Mesendoderm (in vitro differentiated cells): ENCODE data around the gene STARD5.
A peak's percentile ranks its signal among the peaks of the same experiment; 100 is the strongest.

Source experiments
- DNase-seq: peaks from one replicate; pipeline ENCODE4 v3.0.0; 2013
- H2AK5ac ChIP-seq: 2 replicates; pipeline ENCODE4 v1.6.1; 2013; ENCODE audit warnings: low read length, inconsistent platforms
- H2BK120ac ChIP-seq: 2 replicates; pipeline ENCODE4 v1.6.1; 2013; ENCODE audit warnings: low read depth, mild to moderate bottlenecking, low read length, moderate library complexity, mixed read lengths
- H2BK15ac ChIP-seq: replicated peaks from 2 replicates; pipeline ENCODE4 v1.6.1; 2013; ENCODE audit warnings: low read depth, mild to moderate bottlenecking, moderate library complexity
- H2BK5ac ChIP-seq: 2 replicates; pipeline ENCODE4 v1.6.1; 2013; ENCODE audit warnings: low read length, inconsistent platforms
- H3K18ac ChIP-seq: 2 replicates; pipeline ENCODE4 v1.6.1; 2013; ENCODE audit warnings: mild to moderate bottlenecking, low read length, mixed read lengths
- H3K23ac ChIP-seq: one replicate; pipeline ENCODE4 v1.6.1; 2013; ENCODE audit warnings: low read length
- H3K27ac ChIP-seq: 2 replicates; pipeline ENCODE4 v1.5.1; 2013; ENCODE audit warnings: low read depth, mild to moderate bottlenecking, inconsistent platforms, low read length, moderate library complexity
- H3K27me3 ChIP-seq: 2 replicates; pipeline ENCODE4 v1.6.1; 2013; ENCODE audit warnings: low read length, control low read depth, mild to moderate bottlenecking, inconsistent platforms; ENCODE audit not compliant: insufficient read depth, poor library complexity
- H3K36me3 ChIP-seq: 2 replicates; pipeline ENCODE4 v1.6.1; 2013; ENCODE audit warnings: low read length, inconsistent platforms; ENCODE audit not compliant: control insufficient read depth, insufficient read depth
- H3K4ac ChIP-seq: one replicate; pipeline ENCODE4 v1.6.1; 2013; ENCODE audit warnings: low read depth, mild to moderate bottlenecking, low read length, moderate library complexity
- H3K4me1 ChIP-seq: 2 replicates; pipeline ENCODE4 v1.6.1; 2013; ENCODE audit warnings: low read depth, low read length, inconsistent platforms; ENCODE audit not compliant: control insufficient read depth
- H3K4me2 ChIP-seq: 2 replicates; pipeline ENCODE4 v1.6.1; 2013; ENCODE audit warnings: low read length
- H3K4me3 ChIP-seq: 2 replicates; pipeline ENCODE4 v1.5.1; 2013; ENCODE audit warnings: mild to moderate bottlenecking, low read length
- H3K56ac ChIP-seq: one replicate; pipeline ENCODE4 v1.6.1; 2013; ENCODE audit warnings: low read length
- H3K79me1 ChIP-seq: 2 replicates; pipeline ENCODE4 v1.6.1; 2013; ENCODE audit warnings: low read length, inconsistent platforms
- H3K79me2 ChIP-seq: 2 replicates; pipeline ENCODE4 v1.6.1; 2013; ENCODE audit warnings: mild to moderate bottlenecking, low read length; ENCODE audit not compliant: control insufficient read depth, insufficient read depth
- H3K9ac ChIP-seq: 2 replicates; pipeline ENCODE4 v1.6.1; 2013; ENCODE audit warnings: low read length, inconsistent platforms
- H4K5ac ChIP-seq: one replicate; pipeline ENCODE4 v1.6.1; 2013; ENCODE audit warnings: low read length
- H4K8ac ChIP-seq: one replicate; pipeline ENCODE4 v1.6.1; 2013; ENCODE audit warnings: low read depth, mild to moderate bottlenecking, control low read depth, low read length, moderate library complexity
- whole genome bisulfite sequencing: extraction: QIAGEN DNeasy Blood & Tissue Kit; methylation state at CpG from one replicate; pipeline ENCODE4 v1.1.7; 2013; ENCODE audit warnings: low lambda C conversion rate, missing lambda C conversion rate; ENCODE audit not compliant: insufficient coverage; ENCODE audit errors: extremely low coverage; 5-methylcytosine and 5-hydroxymethylcytosine counted together

Gene STARD5

DNA sequence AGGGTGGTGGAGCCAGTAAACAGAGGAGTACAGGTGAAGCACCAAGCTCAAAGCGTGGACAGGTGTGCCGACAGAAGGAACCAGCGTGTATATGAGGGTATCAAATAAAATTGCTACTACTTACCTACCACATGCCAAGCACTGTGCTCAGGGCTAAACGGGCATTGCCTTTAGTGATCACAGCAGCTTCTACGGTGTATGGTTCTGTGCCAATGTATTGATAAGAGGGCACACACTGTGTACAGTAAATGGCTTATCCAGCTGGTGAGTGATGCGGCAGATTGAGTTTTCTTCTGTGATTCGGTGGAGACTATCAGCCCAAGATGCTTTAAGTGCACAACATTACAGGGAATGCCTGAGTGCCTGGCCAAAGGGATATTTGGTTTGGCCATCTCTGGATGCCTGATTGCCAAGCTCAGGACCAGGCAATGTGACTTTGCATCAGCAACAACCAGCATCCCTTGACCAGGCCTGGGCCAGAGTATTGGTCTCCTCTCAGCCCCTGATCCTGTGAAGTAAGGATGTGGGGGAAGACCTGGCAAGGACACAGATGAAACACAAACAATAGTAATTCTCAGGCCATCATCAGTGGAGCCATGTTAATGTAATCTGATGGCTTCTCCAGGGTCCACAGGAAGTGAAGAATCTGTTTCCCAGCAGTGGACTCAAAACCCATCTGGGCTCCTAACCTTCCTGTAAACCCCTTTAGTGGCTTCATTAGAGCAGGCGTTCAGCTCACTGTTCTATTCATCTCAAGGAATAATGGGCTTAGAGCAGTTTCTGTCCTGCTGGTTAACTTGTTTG is 14.1 kb downstream of the STARD5 start:
- no peak overlapping the region for H2BK120ac ChIP-seq
- H4K8ac ChIP-seq, result no peak overlapping the region
- no peak overlapping the region for H3K18ac ChIP-seq
- no peak overlapping the region for H2AK5ac ChIP-seq
- H4K5ac ChIP-seq, result no peak overlapping the region
- H3K4ac ChIP-seq, result no peak overlapping the region
- H3K4me3 ChIP-seq, result no peak overlapping the region
- H3K27ac ChIP-seq, result no peak overlapping the region
- H3K9ac ChIP-seq, result no peak overlapping the region
- no peak overlapping the region for H3K56ac ChIP-seq
- no peaks in the 10 kb centered on the region for H3K4me1 ChIP-seq
- H2BK15ac ChIP-seq, result no peak overlapping the region
- no peak overlapping the region for H3K4me2 ChIP-seq
- no CpG with 5 or more reads among the region's 8 CpGs for WGBS
- H3K79me1 ChIP-seq, result no peaks in the 10 kb centered on the region
- no peaks in the 10 kb centered on the region for H3K36me3 ChIP-seq
- DNase-seq, result no peak
- no peaks in the 10 kb centered on the region for H3K79me2 ChIP-seq
- H2BK5ac ChIP-seq, result no peak overlapping the region
- no peak overlapping the region for H3K23ac ChIP-seq
- H3K27me3 ChIP-seq, result no peaks in the 10 kb centered on the region

DNA sequence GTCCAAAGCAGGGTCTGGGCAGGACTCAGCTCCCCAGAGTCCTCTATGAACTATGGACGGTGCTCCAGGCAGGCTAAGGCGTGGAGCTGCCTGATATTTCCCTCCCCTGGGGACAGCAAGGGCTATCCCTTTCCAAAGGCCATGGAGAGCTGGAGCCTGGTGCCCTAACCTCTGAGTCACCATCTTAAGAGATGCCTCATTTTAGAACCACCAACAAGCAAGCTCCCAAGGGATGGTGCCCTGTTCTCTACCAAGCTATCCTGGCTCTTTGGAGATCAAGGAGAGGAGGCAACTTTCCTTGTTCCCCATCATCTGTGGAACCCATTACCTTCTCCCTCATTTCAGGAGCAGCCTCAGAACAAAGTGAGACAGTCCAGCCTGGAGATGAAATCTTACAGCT is 15.7 kb downstream of the STARD5 start:
- no peak overlapping the region for H3K4me2 ChIP-seq
- H2BK120ac ChIP-seq, result no peak overlapping the region
- no peak overlapping the region for H3K23ac ChIP-seq
- H3K4me3 ChIP-seq, result no peak overlapping the region
- H2BK5ac ChIP-seq, result no peak overlapping the region
- H4K8ac ChIP-seq, result no peak overlapping the region
- H3K9ac ChIP-seq, result no peak overlapping the region
- no peaks in the 10 kb centered on the region for H3K79me2 ChIP-seq
- no peak overlapping the region for H3K27ac ChIP-seq
- no peak overlapping the region for H2BK15ac ChIP-seq
- H2AK5ac ChIP-seq, result no peak overlapping the region
- no peaks in the 10 kb centered on the region for H3K36me3 ChIP-seq
- H3K56ac ChIP-seq, result no peak overlapping the region
- H3K18ac ChIP-seq, result no peak overlapping the region
- DNase-seq, result no peak
- no peaks in the 10 kb centered on the region for H3K4me1 ChIP-seq
- H3K79me1 ChIP-seq, result no peaks in the 10 kb centered on the region
- no peak overlapping the region for H4K5ac ChIP-seq
- H3K4ac ChIP-seq, result no peak overlapping the region
- no CpG with 5 or more reads among the region's 2 CpGs for WGBS
- H3K27me3 ChIP-seq, result no peaks in the 10 kb centered on the region

GRCh38 chr15:81304226-81304625 is 19.7 kb downstream of the STARD5 start:
- H3K36me3 ChIP-seq, result no peaks in the 10 kb centered on the region
- H3K18ac ChIP-seq, result no peak overlapping the region
- H3K4ac ChIP-seq, result no peak overlapping the region
- no peak for DNase-seq
- H3K79me1 ChIP-seq, result no peaks in the 10 kb centered on the region
- H4K8ac ChIP-seq, result no peak overlapping the region
- no peaks in the 10 kb centered on the region for H3K4me1 ChIP-seq
- H3K27ac ChIP-seq, result no peak overlapping the region
- WGBS, result no CpG with 5 or more reads among the region's 5 CpGs
- no peaks in the 10 kb centered on the region for H3K79me2 ChIP-seq
- H3K9ac ChIP-seq, result no peak overlapping the region
- H3K4me2 ChIP-seq, result no peak overlapping the region
- H2BK120ac ChIP-seq, result no peak overlapping the region
- no peak overlapping the region for H3K4me3 ChIP-seq
- no peak overlapping the region for H3K23ac ChIP-seq
- no peak overlapping the region for H4K5ac ChIP-seq
- no peak overlapping the region for H2AK5ac ChIP-seq
- no peak overlapping the region for H2BK5ac ChIP-seq
- H3K56ac ChIP-seq, result no peak overlapping the region
- H3K27me3 ChIP-seq, result no peaks in the 10 kb centered on the region
- H2BK15ac ChIP-seq, result no peak overlapping the region

DNA sequence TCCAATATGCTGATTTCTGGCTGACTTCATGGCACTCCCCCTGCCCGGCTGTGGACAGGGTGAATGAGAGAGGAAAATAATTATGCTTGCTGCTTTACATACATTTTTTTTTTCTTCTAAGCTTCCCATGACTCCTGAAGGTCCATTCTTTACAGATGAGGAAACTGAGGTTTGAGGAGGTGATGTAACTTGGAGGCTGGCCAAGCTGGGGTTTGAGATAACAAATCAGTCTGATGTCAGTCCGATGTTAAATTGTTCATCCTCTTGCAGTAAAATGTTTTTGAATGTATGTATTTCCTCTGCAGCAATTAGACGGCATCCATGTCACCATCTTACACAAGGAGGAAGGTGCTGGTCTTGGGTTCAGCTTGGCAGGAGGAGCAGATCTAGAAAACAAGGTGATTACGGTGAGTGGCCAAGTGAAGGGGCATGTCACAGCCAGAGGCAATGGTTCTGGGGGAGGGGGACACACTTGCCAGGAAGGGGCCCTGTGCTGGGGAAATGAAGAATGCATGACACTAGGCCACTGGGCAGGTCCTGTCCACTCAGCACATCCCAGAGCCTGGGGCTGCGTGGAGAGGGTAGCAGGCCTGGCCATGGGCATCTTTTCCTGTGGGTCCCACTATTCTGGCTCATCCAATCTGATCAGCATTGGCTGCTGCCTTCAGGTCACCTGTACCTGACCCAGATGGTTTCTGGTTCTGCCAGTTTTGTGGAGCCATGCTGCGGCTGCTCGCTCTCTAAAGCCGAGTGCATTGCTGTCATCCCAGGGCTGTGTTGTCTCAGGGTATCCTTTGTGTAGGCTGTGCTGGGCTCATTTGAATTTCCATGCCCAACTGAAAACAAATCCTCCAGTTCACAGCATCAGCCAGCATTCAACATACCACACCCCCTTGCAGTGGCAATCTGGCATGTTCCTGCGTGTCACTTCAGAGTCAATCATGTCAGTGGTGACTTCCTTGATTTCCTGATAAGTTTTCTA is 20.4 kb downstream of the STARD5 start:
- Histone ChIP-seq H4K5ac (no peak overlapping the region), H2BK5ac (no peak overlapping the region), H3K36me3 (no peaks in the 10 kb centered on the region), H2BK15ac (no peak overlapping the region), H3K27me3 (no peaks in the 10 kb centered on the region), H3K9ac (no peak overlapping the region), H3K27ac (no peak overlapping the region), H4K8ac (no peak overlapping the region), H3K4ac (no peak overlapping the region), H3K79me2 (no peaks in the 10 kb centered on the region), H3K18ac (no peak overlapping the region), H3K4me1 (no peaks in the 10 kb centered on the region), H3K4me2 (no peak overlapping the region), H2BK120ac (no peak overlapping the region), H3K56ac (no peak overlapping the region), H3K4me3 (no peak overlapping the region), H3K79me1 (no peaks in the 10 kb centered on the region), H3K23ac (no peak overlapping the region), H2AK5ac (no peak overlapping the region)
- DNase-seq, result no peak
- no CpG with 5 or more reads among the region's 9 CpGs for WGBS

GRCh38 chr15:81302701-81303109 is 21.2 kb downstream of the STARD5 start:
- Histone ChIP-seq H3K79me1 (no peaks in the 10 kb centered on the region), H3K23ac (peak overlapping the region; percentile 30), H3K4me1 (no peaks in the 10 kb centered on the region), H3K79me2 (no peaks in the 10 kb centered on the region), H2BK15ac (no peak overlapping the region), H2AK5ac (no peak overlapping the region), H3K4me3 (no peak overlapping the region), H4K8ac (no peak overlapping the region), H3K4ac (no peak overlapping the region), H3K4me2 (no peak overlapping the region), H3K27me3 (no peaks in the 10 kb centered on the region), H2BK120ac (no peak overlapping the region), H4K5ac (no peak overlapping the region), H3K18ac (no peak overlapping the region), H3K56ac (no peak overlapping the region), H3K9ac (no peak overlapping the region), H2BK5ac (no peak overlapping the region), H3K27ac (no peak overlapping the region), H3K36me3 (no peaks in the 10 kb centered on the region)
- DNase-seq, result no peak
- no CpG with 5 or more reads among the region's 6 CpGs for WGBS
